NCI-H1092 treated with DMSO at 0.1 percent for 48 hours (cell line): Measurements from ENCODE around the gene PTPN22.
A peak's percentile ranks its signal among the peaks of the same experiment; 100 is the strongest.

Experiments used
- DNase-seq: peaks from one replicate; lab custom pipeline; 2025; lab: John Stamatoyannopoulos, UW

Gene PTPN22

GRCh38 chr1:113871597-113872113 is at the start of gene PTPN22:
Gene PTPN22 (minus strand): TSS chr1:113871712.
- DNase-seq = no peak

- no peak for DNase-seq
Observed at GRCh38 chr1:113918243-113918642, 46.7 kb upstream of the PTPN22 start.

- DNase-seq = no peak
Observed at GRCh38 chr1:113917400-113918082, 46.0 kb upstream of the PTPN22 start.

GRCh38 chr1:113916974-113917373 is 45.5 kb upstream of the PTPN22 start:
- DNase-seq = no peak

DNA sequence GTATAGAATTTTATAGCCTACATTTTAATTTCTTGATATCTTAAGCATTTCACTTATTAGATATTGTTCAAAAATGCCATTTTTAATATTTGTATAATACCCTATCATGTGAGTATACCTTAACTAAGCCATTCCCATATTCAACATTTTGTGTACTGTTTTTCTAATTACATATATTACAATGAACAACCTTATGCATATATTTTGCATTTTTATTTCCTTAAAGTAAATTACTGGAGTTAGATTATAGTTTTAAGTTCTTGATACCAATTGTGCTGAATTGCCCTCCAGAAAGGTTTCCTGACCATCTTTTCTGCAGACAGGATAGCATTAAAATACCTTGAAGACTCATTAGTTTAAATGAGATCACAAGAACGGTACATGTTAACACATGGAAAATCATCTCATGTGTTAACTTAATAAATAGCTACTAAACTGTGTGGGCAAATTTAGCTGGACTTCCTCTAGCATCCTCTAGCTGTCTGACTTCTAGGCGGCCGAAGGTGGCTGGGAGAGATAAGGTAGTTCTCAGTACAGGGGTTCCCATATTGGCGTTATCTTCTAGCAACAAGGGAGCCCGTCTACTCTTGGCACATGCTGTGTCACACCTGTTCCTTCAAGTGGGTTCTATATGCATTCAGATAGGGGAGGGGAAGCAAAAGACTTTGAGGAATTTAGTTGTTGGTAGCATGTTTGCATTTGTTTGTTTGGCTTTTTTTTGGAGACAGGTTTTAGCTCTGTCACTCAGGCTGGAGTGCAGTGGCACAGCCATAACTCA is 42.6 kb upstream of the PTPN22 start:
- DNase-seq = no peak

DNA sequence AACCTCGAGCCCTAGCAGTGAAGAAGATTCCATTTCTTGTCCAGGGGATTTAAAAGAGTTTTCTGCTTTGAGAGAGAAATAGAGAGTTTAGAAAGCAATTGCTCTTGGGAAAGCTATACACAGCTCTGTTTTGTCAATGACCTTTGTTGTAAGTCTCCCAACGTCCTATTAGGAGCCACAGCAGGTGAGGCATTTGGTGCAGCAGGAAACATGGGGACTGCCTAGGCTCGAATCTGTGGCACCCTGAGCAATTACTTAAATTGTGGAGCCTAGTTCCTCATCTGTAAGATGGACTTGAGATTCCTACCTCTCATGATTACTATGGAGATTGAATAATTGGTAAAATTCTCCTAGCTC is 41.8 kb upstream of the PTPN22 start:
- no peak for DNase-seq

GRCh38 chr1:113912594-113913311 is 41.2 kb upstream of the PTPN22 start:
- DNase-seq = peak; percentile 10

DNA sequence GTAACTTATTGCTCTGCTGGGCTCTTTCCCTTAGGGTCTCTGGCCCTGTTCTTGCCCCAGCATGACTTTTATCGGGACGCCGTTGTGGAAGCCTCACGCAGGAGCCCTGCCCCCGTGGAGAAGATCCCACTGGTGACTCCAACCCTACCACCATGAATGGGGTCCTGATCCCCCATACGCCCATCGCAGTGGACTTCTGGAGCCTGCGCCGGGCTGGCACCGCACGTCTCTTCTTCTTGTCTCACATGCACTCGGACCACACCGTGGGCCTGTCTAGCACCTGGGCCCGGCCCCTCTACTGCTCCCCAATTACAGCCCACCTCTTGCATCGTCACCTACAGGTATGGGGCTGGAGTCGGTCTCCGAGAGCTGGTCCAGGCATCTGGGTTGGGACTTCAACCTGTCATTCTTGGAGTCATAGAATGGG is 33.9 kb upstream of the PTPN22 start:
- DNase-seq = peak; percentile 40

GRCh38 chr1:113904674-113905434 is 33.3 kb upstream of the PTPN22 start, which contains the start of the genes AP4B1 and DCLRE1B:
Gene AP4B1 (minus strand): TSS chr1:113904799. CDS start chr1:113904717, 82 bp downstream.
Gene DCLRE1B (plus strand): TSS chr1:113905326. CDS start chr1:113905587, 261 bp downstream.
- peak; percentile 100 for DNase-seq

DNA sequence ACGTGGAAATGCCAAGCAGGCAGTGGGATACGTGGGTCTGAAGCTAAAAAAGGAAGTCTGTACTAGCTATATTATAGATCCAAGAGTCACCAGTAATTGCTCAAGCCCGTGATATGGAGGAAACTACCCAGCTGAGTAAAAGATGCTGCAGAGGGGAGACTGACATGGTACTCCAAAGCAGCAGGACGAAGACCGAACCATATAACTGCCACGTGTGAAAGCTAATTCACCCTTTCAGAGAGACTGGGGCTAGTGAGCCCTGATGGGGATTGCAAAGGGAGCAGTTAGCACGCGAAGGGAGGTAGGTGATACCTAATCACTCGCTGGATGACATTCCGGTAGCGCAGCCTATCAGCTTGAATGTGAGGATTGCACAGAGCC is 32.8 kb upstream of the PTPN22 start:
- DNase-seq = no peak

DNA sequence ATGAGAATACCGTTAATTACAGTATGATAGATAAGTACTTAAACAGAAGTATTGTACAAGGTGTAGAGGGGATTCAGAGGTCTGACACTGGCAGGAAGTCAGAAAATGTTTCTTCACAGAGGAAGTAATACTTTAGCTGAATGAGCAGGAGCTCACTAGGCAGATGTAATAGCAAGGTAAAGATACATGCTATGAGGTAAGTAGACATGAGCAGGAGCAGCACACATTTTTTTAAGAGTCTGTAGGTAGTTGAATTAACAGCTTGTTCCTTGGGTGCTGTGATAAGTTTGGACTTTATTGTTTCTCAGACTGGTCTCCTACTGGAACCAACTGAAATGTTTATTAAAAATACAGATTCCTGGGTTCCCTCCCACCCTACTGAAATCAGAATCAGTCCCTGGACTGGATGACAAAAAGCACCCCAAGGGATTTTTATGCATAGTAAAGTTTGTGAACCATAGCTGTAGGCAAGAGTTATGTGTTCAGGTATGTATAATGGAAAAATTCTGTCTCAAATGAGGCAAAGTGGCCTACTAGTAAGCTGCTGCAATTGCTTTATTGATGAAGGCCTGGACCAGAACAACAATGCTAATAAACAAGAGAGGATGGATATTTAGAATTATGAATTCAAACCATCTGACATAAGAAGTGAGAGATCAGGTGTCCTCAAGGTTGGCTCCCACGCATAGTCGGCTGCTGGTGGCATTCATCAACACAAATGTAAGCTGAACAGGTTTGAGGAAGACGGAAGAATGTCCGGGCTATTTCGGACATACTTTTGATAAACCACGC is 32.2 kb upstream of the PTPN22 start:
- peak; percentile 34 for DNase-seq

GRCh38 chr1:113901191-113901590 is 29.7 kb upstream of the PTPN22 start:
- DNase-seq = no peak

DNA sequence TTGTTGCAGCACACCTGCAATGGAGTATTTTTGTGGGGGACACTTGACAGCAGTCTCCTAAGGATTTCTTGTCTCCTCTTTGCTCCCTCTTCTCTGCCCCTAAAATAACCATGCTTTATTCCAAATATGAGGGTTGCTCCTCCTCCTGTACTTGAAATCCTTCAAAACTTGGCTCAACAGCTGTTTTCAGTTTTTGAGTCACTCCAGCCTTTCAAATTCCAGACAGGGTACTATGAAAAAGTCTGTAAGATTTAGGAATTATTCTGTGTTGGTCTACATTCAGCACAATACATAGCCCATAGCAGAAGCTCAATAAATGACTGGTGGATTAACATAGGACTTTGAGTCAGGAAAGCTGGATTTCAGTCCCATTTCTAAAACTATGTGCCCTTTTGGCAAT is 27.6 kb upstream of the PTPN22 start:
- no peak for DNase-seq

DNA sequence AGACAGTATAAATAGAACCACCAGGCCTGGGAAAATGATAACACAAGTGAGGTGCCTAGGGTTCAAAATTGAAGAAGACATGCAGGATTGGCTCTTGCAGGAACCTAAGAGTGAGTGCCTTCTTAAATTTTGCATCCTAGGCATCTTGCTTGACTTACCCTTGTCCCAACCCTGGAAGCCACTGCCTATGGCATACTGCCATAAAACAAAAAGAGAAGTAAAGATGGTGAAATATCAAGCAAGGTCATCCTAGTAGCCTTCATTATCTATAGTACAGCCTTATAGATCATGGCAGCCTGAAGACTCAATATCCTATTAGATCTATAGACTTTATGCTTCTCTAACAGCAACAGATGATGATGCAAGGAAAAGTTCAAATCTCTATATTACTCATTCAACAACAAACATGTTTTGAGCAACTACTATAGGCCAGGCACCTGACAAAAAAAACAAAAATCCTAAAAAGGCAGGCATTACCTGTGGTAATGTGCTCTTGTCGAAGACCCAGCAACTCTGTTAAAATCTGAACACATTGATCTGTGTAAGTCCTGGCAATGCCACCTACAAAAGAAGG is 26.8 kb upstream of the PTPN22 start:
- no peak for DNase-seq

- DNase-seq = no peak
Observed at GRCh38 chr1:113895961-113896360, 24.4 kb upstream of the PTPN22 start.

DNA sequence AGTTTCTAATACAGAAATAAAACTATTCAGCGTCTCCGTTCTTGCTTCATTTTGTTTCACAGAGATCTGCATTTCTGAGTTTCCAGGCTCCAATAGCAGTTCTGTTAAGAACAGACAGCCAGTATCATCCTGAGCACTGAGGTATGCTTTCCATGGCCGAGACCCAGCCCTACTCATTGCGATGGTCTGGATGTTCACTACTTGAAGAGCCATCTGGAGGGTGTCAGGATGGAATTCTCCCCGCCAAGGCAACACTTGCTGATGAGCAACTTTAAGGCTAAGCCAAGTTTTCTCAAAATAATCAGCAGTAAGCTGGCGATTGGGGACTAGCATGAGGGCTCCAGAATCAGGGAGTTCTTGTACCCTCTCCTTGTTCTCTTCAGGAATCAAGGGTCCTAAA is 23.6 kb upstream of the PTPN22 start:
- no peak for DNase-seq

GRCh38 chr1:113893267-113893666 is 21.8 kb upstream of the PTPN22 start:
- no peak for DNase-seq

- DNase-seq = no peak
Observed at GRCh38 chr1:113891631-113892220, 20.2 kb upstream of the PTPN22 start.

- no peak for DNase-seq
Observed at GRCh38 chr1:113890816-113891215, 19.3 kb upstream of the PTPN22 start.
